Neutrophil (primary cell): ENCODE results near the gene RSRC2.
"Not testable (repeated sequence)": the region's sequence is repeated elsewhere in the genome, so short reads cannot be mapped to it uniquely, and the experiment has no call there.

ENCODE experiments used
- H3K27ac ChIP-seq: fragments of 200-600 bp; sonication (generic); 2 replicates; pipeline ENCODE4 v1.5.1; 2016; ENCODE audit warnings: mild to moderate bottlenecking, moderate library complexity
- H3K27me3 ChIP-seq: fragments of 200-600 bp; sonication (generic); 2 replicates; pipeline ENCODE4 v1.6.0; 2016; ENCODE audit warnings: mild to moderate bottlenecking
- H3K36me3 ChIP-seq: fragments of 200-600 bp; sonication (generic); 2 replicates; pipeline ENCODE4 v1.5.1; 2017
- H3K4me1 ChIP-seq, 2 experiments: fragments of 200-600 bp in 1 of 2; sonication (generic) in 1 of 2; 1 replicate in 1 of 2; 2 replicates in 1 of 2; pipeline versions ENCODE4 v1.5.1 to v1.6.1; 2013 to 2016; ENCODE audit warnings: low read depth in 1 of 2, low read length in 1 of 2, mild to moderate bottlenecking in 1 of 2, moderate library complexity in 1 of 2; ENCODE audit not compliant: control insufficient read depth in 1 of 2, insufficient read depth in 1 of 2
- H3K4me3 ChIP-seq, 2 experiments: fragments of 200-600 bp in 1 of 2; sonication (generic) in 1 of 2; 1 replicate in 1 of 2; 2 replicates in 1 of 2; pipeline ENCODE4 v1.5.1; 2013 to 2016; ENCODE audit warnings: low read depth in 1 of 2, low read length in 1 of 2, mild to moderate bottlenecking in 1 of 2, moderate library complexity in 1 of 2
- H3K9me3 ChIP-seq: fragments of 200-600 bp; sonication (generic); 2 replicates; pipeline ENCODE4 v1.5.1; 2016
- TF ChIP-seq, protein P1 (sequence below): fragments of 200-600 bp; sonication (generic); IDR thresholded peaks from 2 replicates; pipeline ENCODE4 v1.5.1; 2016; ENCODE audit warnings: antibody characterized with exemption

Gene RSRC2

DNA sequence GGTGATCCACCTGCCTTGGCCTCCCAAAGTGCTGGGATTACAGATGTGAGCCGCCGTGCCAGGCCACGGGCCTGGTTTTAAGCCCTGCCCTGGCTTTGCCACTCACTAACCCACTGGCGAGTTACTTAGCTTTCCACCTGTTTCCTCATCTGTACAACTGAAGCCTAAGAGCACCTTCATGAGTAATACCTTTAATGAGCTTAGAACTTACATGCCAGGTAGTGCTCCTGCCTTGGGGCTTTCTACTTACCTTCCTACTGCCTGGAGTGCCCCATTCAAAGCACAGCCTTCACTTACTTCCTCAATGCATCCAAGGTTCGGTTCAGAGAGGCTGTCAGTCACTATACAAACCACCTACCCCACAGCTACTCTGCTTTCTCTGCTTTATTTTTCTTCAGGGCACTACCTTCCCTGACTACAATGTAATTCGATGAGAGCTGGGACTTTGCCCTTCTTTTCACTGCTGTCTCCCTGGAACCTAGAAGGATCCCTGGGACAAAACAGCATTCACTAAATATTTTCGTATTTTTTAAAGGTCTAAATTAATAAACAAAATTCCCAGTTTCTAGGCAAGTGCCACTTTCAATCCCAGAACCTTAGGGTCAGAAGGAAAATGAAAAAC, 39.8 kb downstream of the RSRC2 start:
- Histone ChIP-seq H3K27me3 (no peaks in the 10 kb centered on the region), H3K9me3 (no peaks in the 10 kb centered on the region), H3K36me3 (peaks cover 82% of the 10 kb centered on the region), H3K27ac (no peak overlapping the region), H3K4me1 (no peaks in the 10 kb centered on the region), H3K4me3 (no peak overlapping the region)
- TF ChIP-seq, protein P1, sequence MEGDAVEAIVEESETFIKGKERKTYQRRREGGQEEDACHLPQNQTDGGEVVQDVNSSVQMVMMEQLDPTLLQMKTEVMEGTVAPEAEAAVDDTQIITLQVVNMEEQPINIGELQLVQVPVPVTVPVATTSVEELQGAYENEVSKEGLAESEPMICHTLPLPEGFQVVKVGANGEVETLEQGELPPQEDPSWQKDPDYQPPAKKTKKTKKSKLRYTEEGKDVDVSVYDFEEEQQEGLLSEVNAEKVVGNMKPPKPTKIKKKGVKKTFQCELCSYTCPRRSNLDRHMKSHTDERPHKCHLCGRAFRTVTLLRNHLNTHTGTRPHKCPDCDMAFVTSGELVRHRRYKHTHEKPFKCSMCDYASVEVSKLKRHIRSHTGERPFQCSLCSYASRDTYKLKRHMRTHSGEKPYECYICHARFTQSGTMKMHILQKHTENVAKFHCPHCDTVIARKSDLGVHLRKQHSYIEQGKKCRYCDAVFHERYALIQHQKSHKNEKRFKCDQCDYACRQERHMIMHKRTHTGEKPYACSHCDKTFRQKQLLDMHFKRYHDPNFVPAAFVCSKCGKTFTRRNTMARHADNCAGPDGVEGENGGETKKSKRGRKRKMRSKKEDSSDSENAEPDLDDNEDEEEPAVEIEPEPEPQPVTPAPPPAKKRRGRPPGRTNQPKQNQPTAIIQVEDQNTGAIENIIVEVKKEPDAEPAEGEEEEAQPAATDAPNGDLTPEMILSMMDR = no peak

DNA sequence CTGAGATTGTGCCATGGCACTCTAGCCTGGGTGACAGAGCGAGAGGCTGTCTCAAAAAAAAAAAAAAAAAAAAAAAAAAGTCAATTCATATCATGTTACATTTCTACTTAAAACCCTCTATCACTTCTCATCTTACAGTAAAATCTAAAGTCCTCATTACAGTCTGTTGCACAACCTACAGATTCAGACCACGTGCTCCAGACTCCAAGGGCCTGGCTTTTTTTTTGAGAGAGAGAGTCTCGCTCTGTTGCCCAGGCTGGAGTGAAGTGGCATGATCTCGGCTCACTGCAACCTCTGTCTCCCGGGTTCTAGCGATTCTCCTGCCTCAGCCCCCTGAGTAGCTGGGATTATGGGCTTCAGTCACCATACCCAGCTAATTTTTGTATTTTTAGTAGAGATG, 40.4 kb downstream of the RSRC2 start:
- H3K36me3 ChIP-seq = peaks cover 84% of the 10 kb centered on the region
- H3K27ac ChIP-seq = not testable (repeated sequence)

DNA sequence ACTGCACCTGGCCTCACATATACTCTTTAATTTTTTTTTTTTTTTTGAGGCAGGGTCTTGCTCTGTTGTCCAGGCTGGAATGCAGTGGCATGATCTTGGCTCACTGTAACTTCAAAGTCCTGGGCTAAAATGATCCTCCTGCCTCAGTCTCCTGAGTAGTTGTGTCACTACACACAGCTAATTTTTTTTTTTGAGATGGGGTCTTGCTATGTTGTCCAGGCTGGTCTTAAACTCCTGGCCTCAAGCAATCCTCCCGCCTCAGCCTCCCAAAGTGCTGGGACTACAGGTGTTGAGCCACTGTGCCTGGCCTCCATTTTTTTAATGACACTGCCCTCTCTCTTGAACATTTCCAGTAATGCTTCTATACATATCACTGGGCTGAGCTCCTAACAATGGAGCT, 42.4 kb downstream of the RSRC2 start:
- not testable (repeated sequence) for H3K4me3 ChIP-seq, H3K27ac ChIP-seq, H3K27me3 ChIP-seq, H3K9me3 ChIP-seq, H3K4me1 ChIP-seq
- peaks cover 88% of the 10 kb centered on the region for H3K36me3 ChIP-seq

More for the DNA sequence above, 40.4 kb downstream of the RSRC2 start:
- H3K27me3 ChIP-seq, H3K9me3 ChIP-seq, H3K4me1 ChIP-seq, H3K4me3 ChIP-seq: not testable (repeated sequence)

DNA sequence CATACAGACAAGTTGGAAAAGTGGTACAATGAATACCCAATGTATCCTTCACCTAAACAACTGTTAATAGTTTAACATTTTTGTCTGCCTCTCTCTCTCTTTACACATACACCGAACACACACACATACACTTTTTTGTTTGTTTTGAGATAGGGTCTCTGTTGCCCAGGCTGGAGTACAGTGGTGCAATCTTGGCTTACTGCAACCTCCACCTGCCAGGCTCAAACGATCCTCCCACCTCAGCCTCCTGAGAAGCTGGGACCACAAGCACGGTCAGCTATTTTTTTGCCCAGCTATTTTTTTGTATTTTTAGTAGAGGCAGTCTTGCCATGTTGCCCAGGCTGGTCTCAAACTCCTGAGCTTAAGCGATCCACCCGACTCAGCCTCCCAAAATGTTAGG, 42.8 kb downstream of the RSRC2 start:
- Histone ChIP-seq H3K4me1 (no peaks in the 10 kb centered on the region), H3K36me3 (peaks cover 88% of the 10 kb centered on the region), H3K4me3 (no peak overlapping the region), H3K27ac (no peak overlapping the region), H3K27me3 (no peaks in the 10 kb centered on the region), H3K9me3 (no peaks in the 10 kb centered on the region)
- TF ChIP-seq, protein P1 = no peak

DNA sequence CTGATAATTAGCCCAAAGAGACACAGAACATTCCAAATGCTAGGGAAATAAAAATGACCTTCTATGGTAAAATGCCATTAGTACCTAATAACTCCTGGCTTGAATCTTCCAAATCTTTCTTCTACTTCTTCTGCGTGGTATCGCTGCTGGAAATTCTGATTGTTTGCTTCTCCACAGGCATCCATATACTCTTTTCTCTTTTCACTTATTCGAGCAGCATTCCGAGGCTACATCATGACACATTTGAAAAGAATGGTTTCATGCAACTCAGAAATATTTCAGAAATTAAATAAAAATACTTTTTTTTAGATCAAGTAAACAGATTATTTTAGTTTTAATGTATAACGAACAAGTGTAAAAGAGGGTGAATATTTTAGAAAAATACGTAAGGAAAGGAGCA, 44.9 kb downstream of the RSRC2 start:
- Histone ChIP-seq H3K36me3 (peaks cover 87% of the 10 kb centered on the region), H3K27me3 (no peaks in the 10 kb centered on the region), H3K4me3 (no peak overlapping the region), H3K9me3 (no peaks in the 10 kb centered on the region), H3K4me1 (no peaks in the 10 kb centered on the region), H3K27ac (no peak overlapping the region)
- TF ChIP-seq, protein P1 = no peak

DNA sequence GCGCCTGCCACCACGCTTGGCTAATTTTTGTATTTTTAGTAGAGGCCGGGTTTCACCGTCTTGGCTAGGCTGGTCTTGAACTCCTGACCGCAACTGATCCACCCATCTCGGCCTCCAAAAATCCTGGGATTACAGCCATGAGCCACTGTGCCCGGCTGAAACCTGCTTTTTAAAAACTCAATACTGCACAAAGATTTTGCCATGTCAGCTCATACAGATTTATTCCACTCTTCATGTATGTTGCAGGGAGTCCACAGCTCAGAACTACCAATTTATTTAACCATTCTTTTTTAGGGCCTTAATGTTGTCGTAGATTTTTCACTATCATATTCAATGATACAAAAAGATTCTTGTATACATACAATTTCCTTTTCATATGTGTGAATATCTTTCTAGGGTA, 46.0 kb downstream of the RSRC2 start:
- Histone ChIP-seq H3K27ac (no peak overlapping the region), H3K27me3 (no peaks in the 10 kb centered on the region), H3K4me1 (no peaks in the 10 kb centered on the region), H3K4me3 (no peak overlapping the region), H3K9me3 (no peaks in the 10 kb centered on the region), H3K36me3 (peaks cover 89% of the 10 kb centered on the region)
- TF ChIP-seq, protein P1 = no peak

DNA sequence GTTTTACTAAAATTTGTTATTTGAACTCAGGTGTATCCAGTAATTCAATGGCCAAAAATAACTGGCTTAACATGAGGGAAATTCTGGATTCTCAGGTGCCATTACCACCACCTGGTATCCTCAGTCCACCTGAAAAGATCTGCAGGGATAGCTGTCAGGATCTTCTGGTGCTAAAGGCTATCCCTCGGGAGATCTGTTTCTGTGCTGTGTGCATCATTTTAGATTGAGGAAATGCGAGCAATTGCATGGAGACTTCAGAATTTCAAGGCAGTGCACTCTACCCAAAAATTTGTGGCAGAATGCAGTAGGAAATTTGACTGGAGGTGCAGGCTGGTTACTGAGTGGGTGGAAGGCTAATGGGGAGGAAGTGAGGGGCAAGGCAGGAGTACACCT, 52.4 kb downstream of the RSRC2 start:
- H3K27ac ChIP-seq = no peak overlapping the region
- TF ChIP-seq, protein P1 = no peak
- H3K4me3 ChIP-seq = no peak overlapping the region
- H3K36me3 ChIP-seq = peaks cover 71% of the 10 kb centered on the region
- H3K27me3 ChIP-seq = no peaks in the 10 kb centered on the region
- H3K9me3 ChIP-seq = no peaks in the 10 kb centered on the region
- no peaks in the 10 kb centered on the region for H3K4me1 ChIP-seq
